Kidney epithelial cell (primary cell): ENCODE data around the gene PPP1R27. TPM values are rescaled to one million over a fixed set of nuclear protein-coding genes. Genes with fewer than 3 reads are reported as not detected.

ENCODE experiments used
- DNase-seq: peaks from one replicate; pipeline ENCODE4 v3.0.0-alpha.2; 2010; ENCODE audit warnings: low read depth
- H3K27me3 ChIP-seq: 2 replicates; pipeline ENCODE4 v1.6.0; 2011; ENCODE audit warnings: low read length; ENCODE audit not compliant: control insufficient read depth, insufficient read depth
- H3K36me3 ChIP-seq: 2 replicates; pipeline ENCODE4 v1.5.1; 2011; ENCODE audit warnings: low read length; ENCODE audit not compliant: control insufficient read depth, insufficient read depth
- H3K4me3 ChIP-seq: 2 replicates; pipeline ENCODE4 v1.5.1; 2011; ENCODE audit warnings: low read depth, mild to moderate bottlenecking, control low read depth, low read length
- total RNA-seq: library from RNA; depleted of rRNA; stranded (reverse); fragments of >200 nt; gene quantifications from 2 replicates; pipeline ENCODE4 v1.2.3, GENCODE V29; 2015
- TF ChIP-seq, protein P1 (sequence below): IDR thresholded peaks from 2 replicates; pipeline ENCODE4 v1.5.1; 2011; ENCODE audit warnings: mild to moderate bottlenecking, moderate library complexity, low read length, control low read depth, inconsistent platforms; ENCODE audit not compliant: insufficient read depth, poor library complexity, severe bottlenecking

The PPP1R27 gene
- total RNA-seq, 1 donor from 2014 or later: 0.38 TPM

GRCh38 chr17:81807210-81807719 is 27.6 kb downstream of the PPP1R27 start:
- no peak for DNase-seq
- TF ChIP-seq, protein P1, sequence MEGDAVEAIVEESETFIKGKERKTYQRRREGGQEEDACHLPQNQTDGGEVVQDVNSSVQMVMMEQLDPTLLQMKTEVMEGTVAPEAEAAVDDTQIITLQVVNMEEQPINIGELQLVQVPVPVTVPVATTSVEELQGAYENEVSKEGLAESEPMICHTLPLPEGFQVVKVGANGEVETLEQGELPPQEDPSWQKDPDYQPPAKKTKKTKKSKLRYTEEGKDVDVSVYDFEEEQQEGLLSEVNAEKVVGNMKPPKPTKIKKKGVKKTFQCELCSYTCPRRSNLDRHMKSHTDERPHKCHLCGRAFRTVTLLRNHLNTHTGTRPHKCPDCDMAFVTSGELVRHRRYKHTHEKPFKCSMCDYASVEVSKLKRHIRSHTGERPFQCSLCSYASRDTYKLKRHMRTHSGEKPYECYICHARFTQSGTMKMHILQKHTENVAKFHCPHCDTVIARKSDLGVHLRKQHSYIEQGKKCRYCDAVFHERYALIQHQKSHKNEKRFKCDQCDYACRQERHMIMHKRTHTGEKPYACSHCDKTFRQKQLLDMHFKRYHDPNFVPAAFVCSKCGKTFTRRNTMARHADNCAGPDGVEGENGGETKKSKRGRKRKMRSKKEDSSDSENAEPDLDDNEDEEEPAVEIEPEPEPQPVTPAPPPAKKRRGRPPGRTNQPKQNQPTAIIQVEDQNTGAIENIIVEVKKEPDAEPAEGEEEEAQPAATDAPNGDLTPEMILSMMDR: no peak
- no peaks in the 10 kb centered on the region for H3K36me3 ChIP-seq
- H3K4me3 ChIP-seq: no peak overlapping the region
- peaks cover 85% of the 10 kb centered on the region for H3K27me3 ChIP-seq

- TF ChIP-seq, protein P1: no peak
- no peaks in the 10 kb centered on the region for H3K36me3 ChIP-seq
- H3K27me3 ChIP-seq: peaks cover 89% of the 10 kb centered on the region
- DNase-seq: no peak
- no peak overlapping the region for H3K4me3 ChIP-seq
These were observed 28.2 kb downstream of the PPP1R27 start for GRCh38 chr17:81806461-81807209.

DNA sequence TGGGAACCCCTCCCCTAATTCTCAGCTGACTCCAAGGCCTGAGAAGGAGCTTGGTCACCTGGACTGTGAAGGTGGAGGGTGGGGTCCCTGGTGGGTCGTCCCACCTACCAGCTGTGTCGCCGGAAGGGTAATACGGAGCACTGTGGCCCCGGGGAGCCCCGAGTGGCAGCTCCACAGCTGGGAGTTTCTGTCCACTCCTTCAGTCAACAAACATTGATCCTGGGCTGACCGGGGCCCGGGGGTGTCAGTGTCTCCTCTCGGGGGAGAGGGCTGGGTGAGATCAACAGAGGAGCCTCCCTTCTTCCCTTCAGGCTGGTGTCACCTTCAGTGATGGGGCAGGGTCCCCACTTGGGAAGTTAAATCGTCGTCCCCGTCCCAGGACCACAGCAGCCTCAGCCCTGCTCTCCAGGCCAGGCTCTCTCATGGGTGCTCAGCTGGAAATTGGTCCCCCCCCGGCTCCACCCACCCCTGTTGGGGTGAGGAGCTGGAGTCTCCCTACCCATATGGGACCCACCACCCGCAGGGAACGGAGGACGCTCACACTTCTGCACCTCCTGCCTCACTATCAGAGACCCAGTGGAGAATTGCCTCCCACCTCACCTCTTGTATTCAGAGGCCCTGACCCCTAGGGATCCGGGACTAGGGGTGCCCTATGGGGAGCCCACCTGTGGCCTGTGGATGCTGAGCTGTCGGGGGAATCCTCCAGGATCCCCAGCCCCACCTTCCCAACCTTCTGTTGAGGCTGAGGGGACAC is 29.0 kb downstream of the PPP1R27 start:
- Histone ChIP-seq H3K27me3 (peaks cover 93% of the 10 kb centered on the region), H3K36me3 (no peaks in the 10 kb centered on the region), H3K4me3 (no peak overlapping the region)
- DNase-seq: no peak
- TF ChIP-seq, protein P1: no peak

DNA sequence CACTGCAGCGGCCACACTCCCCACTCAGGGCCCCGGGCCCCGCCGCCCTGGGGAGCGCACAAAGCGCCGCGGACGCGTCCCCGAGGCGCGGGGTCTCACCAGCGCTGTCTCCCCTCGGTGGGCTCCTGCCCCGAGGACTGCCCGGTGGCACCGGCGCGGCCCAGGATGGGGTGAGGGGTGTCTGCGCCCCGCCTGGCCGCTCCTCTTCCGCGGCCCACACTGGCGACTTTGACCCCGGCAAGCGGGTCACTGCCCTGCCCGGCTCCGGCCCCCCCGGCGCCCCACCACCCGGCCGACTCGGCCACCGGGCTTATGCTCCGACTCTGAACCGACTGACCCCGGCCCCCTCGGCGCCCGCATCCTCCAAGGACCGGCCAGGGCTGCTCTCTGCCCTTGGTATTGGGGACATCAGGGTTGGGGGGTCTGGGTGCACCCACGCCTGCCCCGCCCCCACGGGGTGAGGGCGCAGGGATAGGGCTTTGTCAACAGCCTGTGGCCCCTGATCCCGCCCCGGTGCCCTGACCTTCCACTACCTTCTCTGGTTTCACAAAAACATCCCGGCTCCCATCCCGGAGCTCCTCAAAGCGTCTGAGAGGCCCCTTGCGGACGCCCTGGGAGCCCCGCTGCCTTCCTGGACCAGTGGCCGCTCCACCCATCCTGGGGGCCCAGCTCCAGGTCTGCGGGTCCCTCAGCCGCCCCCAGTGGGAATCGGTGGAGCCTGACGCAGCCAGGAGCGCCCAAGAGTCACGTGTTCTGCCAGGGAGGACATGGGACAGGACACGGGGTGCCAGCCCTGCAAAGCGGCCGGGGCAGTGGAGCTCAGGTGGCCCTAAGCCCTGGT is 30.1 kb downstream of the PPP1R27 start:
- Histone ChIP-seq H3K36me3 (no peaks in the 10 kb centered on the region), H3K27me3 (peaks cover 85% of the 10 kb centered on the region), H3K4me3 (no peak overlapping the region)
- TF ChIP-seq, protein P1: no peak
- no peak for DNase-seq

DNA sequence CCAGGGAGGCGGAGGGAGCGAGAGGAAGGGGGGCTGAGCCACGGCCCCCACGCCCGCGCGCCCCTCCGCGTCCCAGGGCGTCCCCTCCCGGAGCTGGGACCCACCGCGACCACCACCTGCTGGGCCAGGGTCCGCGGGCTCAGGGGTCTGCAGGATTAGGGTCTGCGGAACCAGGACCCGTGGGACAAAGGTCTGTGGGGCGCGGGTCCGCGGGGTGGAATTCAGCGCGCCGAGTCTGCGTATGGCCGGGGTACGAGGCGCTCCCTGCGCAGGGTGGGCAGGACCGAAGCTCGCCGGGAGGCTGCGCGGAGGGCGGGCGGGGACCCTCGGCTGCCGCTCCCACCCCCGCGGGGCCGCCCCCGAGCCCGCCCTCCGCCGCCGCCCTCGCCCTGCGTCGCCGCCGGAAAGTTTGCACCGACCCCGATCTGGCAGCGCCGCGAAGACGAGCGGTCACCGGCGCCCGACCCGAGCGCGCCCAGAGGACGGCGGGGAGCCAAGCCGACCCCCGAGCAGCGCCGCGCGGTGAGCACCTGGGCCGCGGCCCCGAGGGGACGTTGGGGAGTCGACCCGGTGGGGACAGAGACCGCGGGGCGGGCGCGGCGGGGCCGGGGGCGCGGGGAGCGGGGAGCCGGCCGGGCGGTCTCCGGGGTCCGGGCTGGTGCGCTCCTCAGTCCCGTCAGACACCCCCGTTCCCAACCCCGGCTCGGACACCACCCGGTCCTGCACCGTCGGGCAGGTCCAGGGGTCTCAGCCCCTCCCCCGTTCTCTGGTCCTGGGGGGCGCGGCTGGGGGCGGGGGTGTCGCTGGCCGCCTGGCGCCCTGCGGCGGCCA is 30.9 kb downstream of the PPP1R27 start, which contains the start of gene GCGR:
GCGR (plus strand) TSS at position 423 of the 831 bp plus-strand sequence. CDS start 4,869 bp downstream, outside the sequence.
- Histone ChIP-seq H3K4me3 (no peak within 1 kb of the TSS), H3K27me3 (peaks cover 77% of the 10 kb centered on the region), H3K36me3 (no peaks in the 10 kb centered on the region)
- TF ChIP-seq, protein P1: no peak
- DNase-seq: no peak
